PC-3 (cell line): ENCODE measurements around the gene TMEM30B.

Experiments used
- CTCF ChIP-seq: fragments of 300-600 bp; sonication (generic); conservative IDR thresholded peaks from 2 replicates; pipeline ENCODE4 v1.5.1; 2017; ENCODE audit warnings: antibody characterized with exemption, low read depth, mild to moderate bottlenecking, low read length
- EZH2 ChIP-seq: fragments of 300-600 bp; sonication (generic); IDR thresholded peaks from one replicate; pipeline ENCODE4 v1.6.1; 2017; ENCODE audit warnings: antibody characterized with exemption, mild to moderate bottlenecking, low read length; ENCODE audit not compliant: unreplicated experiment

- TF ChIP-seq CTCF (no peak), EZH2 (no peak)
These were observed 27.1 kb upstream of the TMEM30B start for GRCh38 chr14:61308198-61308597.
